ENCODE data around the gene AASS. TPM values are rescaled to one million over a fixed set of nuclear protein-coding genes. Genes with fewer than 3 reads are reported as not detected.
A peak's percentile ranks its signal among the peaks of the same experiment; 100 is the strongest.

AASS gene
- total and polyA plus RNA-seq, 10 of the 15 experiments (the other 5 are each of a cell fraction or from before 2014, with no cell fraction given) = 0.09 to 8.0 (median 0.39) TPM

- 0 out of 4 replicates have a peak, but pooled peaks of 1 of the 2 experiments have one; percentile 10 for TF ChIP-seq BHLHE40 (IDR thresholded peaks at IDR 0.05; ENCODE audit: borderline replicate concordance in 1 of 2, low read depth in 2 of 2, low read length in 1 of 2)
- no peak for TF ChIP-seq FOXK2 (IDR thresholded peaks at IDR 0.05)
- TF ChIP-seq, protein P1, sequence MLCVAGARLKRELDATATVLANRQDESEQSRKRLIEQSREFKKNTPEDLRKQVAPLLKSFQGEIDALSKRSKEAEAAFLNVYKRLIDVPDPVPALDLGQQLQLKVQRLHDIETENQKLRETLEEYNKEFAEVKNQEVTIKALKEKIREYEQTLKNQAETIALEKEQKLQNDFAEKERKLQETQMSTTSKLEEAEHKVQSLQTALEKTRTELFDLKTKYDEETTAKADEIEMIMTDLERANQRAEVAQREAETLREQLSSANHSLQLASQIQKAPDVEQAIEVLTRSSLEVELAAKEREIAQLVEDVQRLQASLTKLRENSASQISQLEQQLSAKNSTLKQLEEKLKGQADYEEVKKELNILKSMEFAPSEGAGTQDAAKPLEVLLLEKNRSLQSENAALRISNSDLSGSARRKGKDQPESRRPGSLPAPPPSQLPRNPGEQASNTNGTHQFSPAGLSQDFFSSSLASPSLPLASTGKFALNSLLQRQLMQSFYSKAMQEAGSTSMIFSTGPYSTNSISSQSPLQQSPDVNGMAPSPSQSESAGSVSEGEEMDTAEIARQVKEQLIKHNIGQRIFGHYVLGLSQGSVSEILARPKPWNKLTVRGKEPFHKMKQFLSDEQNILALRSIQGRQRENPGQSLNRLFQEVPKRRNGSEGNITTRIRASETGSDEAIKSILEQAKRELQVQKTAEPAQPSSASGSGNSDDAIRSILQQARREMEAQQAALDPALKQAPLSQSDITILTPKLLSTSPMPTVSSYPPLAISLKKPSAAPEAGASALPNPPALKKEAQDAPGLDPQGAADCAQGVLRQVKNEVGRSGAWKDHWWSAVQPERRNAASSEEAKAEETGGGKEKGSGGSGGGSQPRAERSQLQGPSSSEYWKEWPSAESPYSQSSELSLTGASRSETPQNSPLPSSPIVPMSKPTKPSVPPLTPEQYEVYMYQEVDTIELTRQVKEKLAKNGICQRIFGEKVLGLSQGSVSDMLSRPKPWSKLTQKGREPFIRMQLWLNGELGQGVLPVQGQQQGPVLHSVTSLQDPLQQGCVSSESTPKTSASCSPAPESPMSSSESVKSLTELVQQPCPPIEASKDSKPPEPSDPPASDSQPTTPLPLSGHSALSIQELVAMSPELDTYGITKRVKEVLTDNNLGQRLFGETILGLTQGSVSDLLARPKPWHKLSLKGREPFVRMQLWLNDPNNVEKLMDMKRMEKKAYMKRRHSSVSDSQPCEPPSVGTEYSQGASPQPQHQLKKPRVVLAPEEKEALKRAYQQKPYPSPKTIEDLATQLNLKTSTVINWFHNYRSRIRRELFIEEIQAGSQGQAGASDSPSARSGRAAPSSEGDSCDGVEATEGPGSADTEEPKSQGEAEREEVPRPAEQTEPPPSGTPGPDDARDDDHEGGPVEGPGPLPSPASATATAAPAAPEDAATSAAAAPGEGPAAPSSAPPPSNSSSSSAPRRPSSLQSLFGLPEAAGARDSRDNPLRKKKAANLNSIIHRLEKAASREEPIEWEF (IDR thresholded peaks at IDR 0.05; ENCODE audit: insufficient replicate concordance, low read depth, low read length) = no peak
- TF ChIP-seq, protein P2, sequence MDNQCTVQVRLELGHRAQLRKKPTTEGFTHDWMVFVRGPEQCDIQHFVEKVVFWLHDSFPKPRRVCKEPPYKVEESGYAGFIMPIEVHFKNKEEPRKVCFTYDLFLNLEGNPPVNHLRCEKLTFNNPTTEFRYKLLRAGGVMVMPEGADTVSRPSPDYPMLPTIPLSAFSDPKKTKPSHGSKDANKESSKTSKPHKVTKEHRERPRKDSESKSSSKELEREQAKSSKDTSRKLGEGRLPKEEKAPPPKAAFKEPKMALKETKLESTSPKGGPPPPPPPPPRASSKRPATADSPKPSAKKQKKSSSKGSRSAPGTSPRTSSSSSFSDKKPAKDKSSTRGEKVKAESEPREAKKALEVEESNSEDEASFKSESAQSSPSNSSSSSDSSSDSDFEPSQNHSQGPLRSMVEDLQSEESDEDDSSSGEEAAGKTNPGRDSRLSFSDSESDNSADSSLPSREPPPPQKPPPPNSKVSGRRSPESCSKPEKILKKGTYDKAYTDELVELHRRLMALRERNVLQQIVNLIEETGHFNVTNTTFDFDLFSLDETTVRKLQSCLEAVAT (IDR thresholded peaks at IDR 0.05) = no peak
- TF ChIP-seq RCOR1 (conservative IDR thresholded peaks at IDR 0.05; ENCODE audit: low read depth, low read length) = no peak
- no peak for TF ChIP-seq MEF2A (IDR thresholded peaks at IDR 0.05; ENCODE audit: insufficient read depth, low read depth, low read length)
- TF ChIP-seq NR2C2 (IDR thresholded peaks at IDR 0.05; ENCODE audit: borderline replicate concordance, control insufficient read depth, insufficient read length, low read depth) = no peak
- no peak for TF ChIP-seq ZNF274 (IDR thresholded peaks at IDR 0.05; ENCODE audit: insufficient read depth, insufficient read length)
- no peak for TF ChIP-seq ZBTB40 (IDR thresholded peaks at IDR 0.05; ENCODE audit: borderline replicate concordance)
- no peak for TF ChIP-seq SMARCA5 (IDR thresholded peaks at IDR 0.05)
- no peak for TF ChIP-seq RELB (IDR thresholded peaks at IDR 0.05; ENCODE audit: low read depth)
- TF ChIP-seq ZNF217 (IDR thresholded peaks at IDR 0.05) = no peak
- no peak for TF ChIP-seq USF1 (IDR thresholded peaks at IDR 0.05; ENCODE audit: borderline replicate concordance, extremely low read length, insufficient read depth, low read depth, low read length)
- no peak for TF ChIP-seq ZNF24 (IDR thresholded peaks at IDR 0.05)
These were observed at the start of gene AASS (continued) for GRCh38 chr7:122143751-122144711.

Data from GM12878 (cell line).